ENCODE measurements around the gene GPR156.

- TF ChIP-seq ZNF513 (tag by site-specific recombination; IDR thresholded peaks at IDR 0.05) (no peak), CTCF (tag by site-specific recombination; IDR thresholded peaks at IDR 0.05) (no peak), ZNF610 (tag by site-specific recombination; IDR thresholded peaks at IDR 0.05; ENCODE audit: borderline replicate concordance) (no peak), ZBTB1 (tag by site-specific recombination; IDR thresholded peaks at IDR 0.05) (no peak), ZNF23 (tag by site-specific recombination; IDR thresholded peaks at IDR 0.05; ENCODE audit: borderline replicate concordance) (no peak), ZNF596 (tag by site-specific recombination; IDR thresholded peaks at IDR 0.05) (no peak), ZSCAN18 (tag by site-specific recombination; IDR thresholded peaks at IDR 0.05) (no peak), ZNF121 (tag by site-specific recombination; IDR thresholded peaks at IDR 0.05) (no peak), ATF2 (tag by site-specific recombination; IDR thresholded peaks at IDR 0.05; ENCODE audit: low read depth) (no peak), ZNF26 (tag by site-specific recombination; IDR thresholded peaks at IDR 0.05) (no peak), ZNF292 (tag by site-specific recombination; IDR thresholded peaks at IDR 0.05; ENCODE audit: borderline replicate concordance, low read depth) (no peak), ZNF792 (tag by site-specific recombination; IDR thresholded peaks at IDR 0.05) (no peak), ZBTB21 (tag by site-specific recombination; IDR thresholded peaks at IDR 0.05) (no peak), KLF8 (tag by site-specific recombination; IDR thresholded peaks at IDR 0.05) (no peak)
These were observed 102.2 kb downstream of the GPR156 start for GRCh38 chr3:120182613-120183511.
